Astrocyte (in vitro differentiated cells and primary cell): Measurements from ENCODE around the gene SLC27A4.

Experiments used
- CTCF ChIP-seq: IDR thresholded peaks from 2 replicates; pipeline ENCODE4 v1.5.1; 2011; ENCODE audit warnings: low read depth, mild to moderate bottlenecking, inconsistent platforms, low read length, moderate library complexity; ENCODE audit not compliant: insufficient read depth
- EZH2 ChIP-seq: IDR thresholded peaks from 2 replicates; pipeline ENCODE4 v1.6.1; 2012; ENCODE audit warnings: mild to moderate bottlenecking, low read length, inconsistent platforms; ENCODE audit not compliant: insufficient read depth

- TF ChIP-seq CTCF (no peak), EZH2 (no peak)
These were observed 17.7 kb upstream of the SLC27A4 start, which contains the start of the genes COQ4 and TRUB2 for GRCh38 chr9:128322404-128323211.
